ENCODE results near the gene XG. TPM values are rescaled to one million over a fixed set of nuclear protein-coding genes. Genes with fewer than 3 reads are reported as not detected.

Gene XG
- polyA plus RNA-seq, 1 experiment = 0.06 TPM

- H3K4me3 ChIP-seq (ENCODE audit: low read depth, low read length) = no peak overlapping the region
- no peaks in the 10 kb centered on the region for H3K27me3 ChIP-seq (ENCODE audit: control insufficient read depth, insufficient read depth, low read length)
- TF ChIP-seq, protein P1, sequence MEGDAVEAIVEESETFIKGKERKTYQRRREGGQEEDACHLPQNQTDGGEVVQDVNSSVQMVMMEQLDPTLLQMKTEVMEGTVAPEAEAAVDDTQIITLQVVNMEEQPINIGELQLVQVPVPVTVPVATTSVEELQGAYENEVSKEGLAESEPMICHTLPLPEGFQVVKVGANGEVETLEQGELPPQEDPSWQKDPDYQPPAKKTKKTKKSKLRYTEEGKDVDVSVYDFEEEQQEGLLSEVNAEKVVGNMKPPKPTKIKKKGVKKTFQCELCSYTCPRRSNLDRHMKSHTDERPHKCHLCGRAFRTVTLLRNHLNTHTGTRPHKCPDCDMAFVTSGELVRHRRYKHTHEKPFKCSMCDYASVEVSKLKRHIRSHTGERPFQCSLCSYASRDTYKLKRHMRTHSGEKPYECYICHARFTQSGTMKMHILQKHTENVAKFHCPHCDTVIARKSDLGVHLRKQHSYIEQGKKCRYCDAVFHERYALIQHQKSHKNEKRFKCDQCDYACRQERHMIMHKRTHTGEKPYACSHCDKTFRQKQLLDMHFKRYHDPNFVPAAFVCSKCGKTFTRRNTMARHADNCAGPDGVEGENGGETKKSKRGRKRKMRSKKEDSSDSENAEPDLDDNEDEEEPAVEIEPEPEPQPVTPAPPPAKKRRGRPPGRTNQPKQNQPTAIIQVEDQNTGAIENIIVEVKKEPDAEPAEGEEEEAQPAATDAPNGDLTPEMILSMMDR (IDR thresholded peaks at IDR 0.05; ENCODE audit: insufficient read depth, low read depth, low read length) = no peak
- ChIA-PET POLR2A (no interaction called here), CTCF (no interaction called here)
- no peak for DNase-seq (ENCODE audit: low read depth)
- peaks cover 24% of the 10 kb centered on the region for H3K36me3 ChIP-seq (ENCODE audit: control insufficient read depth, insufficient read depth, low read length)
Measured at GRCh38 chrX:2712890-2713840, 38.7 kb upstream of the XG start.

DNA sequence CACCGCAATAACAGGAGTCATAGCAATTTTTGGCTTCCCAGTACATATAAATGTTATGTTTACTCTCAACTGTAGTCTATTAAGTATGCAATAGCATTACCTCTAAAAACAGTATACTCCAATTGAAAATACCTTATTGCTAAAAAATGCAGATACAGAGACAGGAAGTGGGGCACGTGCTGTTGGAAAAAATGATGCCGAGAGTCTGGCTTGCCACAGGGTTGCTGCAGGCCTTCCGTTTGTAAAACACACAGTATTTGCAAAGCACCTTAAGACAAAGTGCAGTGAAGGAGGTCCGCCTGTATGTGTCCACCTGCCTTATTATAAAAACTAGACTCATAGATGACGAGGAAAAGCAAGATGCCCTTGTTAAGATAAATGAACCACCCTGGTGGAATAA, 37.3 kb upstream of the XG start:
- no peak for DNase-seq (ENCODE audit: low read depth)
- Histone ChIP-seq H3K36me3 (ENCODE audit: control insufficient read depth, insufficient read depth, low read length) (peaks cover 29% of the 10 kb centered on the region), H3K27me3 (ENCODE audit: control insufficient read depth, insufficient read depth, low read length) (no peaks in the 10 kb centered on the region), H3K4me3 (ENCODE audit: low read depth, low read length) (no peak overlapping the region)
- POLR2A ChIA-PET = no interaction called here
- CTCF ChIA-PET = no interaction called here
- TF ChIP-seq, protein P1 (IDR thresholded peaks at IDR 0.05; ENCODE audit: insufficient read depth, low read depth, low read length) = no peak

DNA sequence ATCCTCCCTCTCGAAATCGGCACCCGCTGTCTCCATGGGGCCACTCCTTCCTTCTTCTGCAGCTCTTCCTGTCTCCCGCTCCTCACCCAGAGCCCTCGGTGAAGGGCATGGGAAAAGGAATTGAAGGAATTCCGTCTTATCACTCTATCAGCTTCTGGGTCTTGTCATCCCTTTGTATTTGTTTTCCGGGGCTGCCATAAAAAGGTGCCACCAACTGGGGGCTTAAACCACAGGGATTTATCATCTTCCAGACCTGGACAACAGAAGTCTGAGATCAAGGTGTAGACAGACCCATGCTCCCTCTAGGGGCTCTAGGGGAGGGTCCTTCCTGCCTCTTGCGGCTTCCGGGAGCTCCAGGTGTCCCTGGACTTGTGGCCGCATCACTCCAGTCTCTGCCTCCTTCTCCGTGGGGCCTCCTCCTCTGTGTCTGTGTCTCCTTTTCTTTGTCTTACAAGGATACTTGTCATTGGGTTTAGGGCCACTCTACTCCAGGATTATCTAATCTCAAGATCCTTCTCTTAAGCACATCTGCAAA, 36.7 kb upstream of the XG start:
- TF ChIP-seq, protein P1 (IDR thresholded peaks at IDR 0.05; ENCODE audit: insufficient read depth, low read depth, low read length) = no peak
- no peaks in the 10 kb centered on the region for H3K27me3 ChIP-seq (ENCODE audit: control insufficient read depth, insufficient read depth, low read length)

DNA sequence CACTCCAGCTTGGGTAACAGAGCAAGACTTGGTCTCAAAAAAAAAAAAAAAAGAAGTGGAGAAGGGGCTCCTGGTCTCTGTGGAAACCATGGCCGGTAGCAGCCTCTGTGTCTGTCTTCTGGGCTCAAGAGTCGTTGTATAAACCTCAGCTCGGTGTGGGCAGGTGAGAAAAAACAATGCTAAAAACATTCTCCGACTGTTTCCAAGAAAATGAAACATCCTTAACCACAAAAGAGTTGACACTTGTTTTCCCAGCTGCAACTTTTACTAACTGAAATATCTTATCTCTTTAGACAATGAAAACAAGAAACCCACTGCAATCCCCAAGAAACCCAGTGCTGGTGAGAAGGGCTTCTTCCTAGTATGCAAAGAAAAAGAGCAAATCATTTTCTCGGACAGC, 34.5 kb upstream of the XG start:
- ChIA-PET CTCF (no interaction called here), POLR2A (no interaction called here)
- no peak for DNase-seq (ENCODE audit: low read depth)
- TF ChIP-seq, protein P1 (IDR thresholded peaks at IDR 0.05; ENCODE audit: insufficient read depth, low read depth, low read length) = no peak
- H3K36me3 ChIP-seq (ENCODE audit: control insufficient read depth, insufficient read depth, low read length) = peaks cover 38% of the 10 kb centered on the region
- no peaks in the 10 kb centered on the region for H3K27me3 ChIP-seq (ENCODE audit: control insufficient read depth, insufficient read depth, low read length)
- H3K4me3 ChIP-seq (ENCODE audit: low read depth, low read length) = no peak overlapping the region

More for the DNA sequence above, 36.7 kb upstream of the XG start:
- POLR2A ChIA-PET = no interaction called here
- H3K36me3 ChIP-seq (ENCODE audit: control insufficient read depth, insufficient read depth, low read length) = peaks cover 34% of the 10 kb centered on the region
- DNase-seq (ENCODE audit: low read depth) = no peak
- H3K4me3 ChIP-seq (ENCODE audit: low read depth, low read length) = no peak overlapping the region
- CTCF ChIA-PET = no interaction called here

DNA sequence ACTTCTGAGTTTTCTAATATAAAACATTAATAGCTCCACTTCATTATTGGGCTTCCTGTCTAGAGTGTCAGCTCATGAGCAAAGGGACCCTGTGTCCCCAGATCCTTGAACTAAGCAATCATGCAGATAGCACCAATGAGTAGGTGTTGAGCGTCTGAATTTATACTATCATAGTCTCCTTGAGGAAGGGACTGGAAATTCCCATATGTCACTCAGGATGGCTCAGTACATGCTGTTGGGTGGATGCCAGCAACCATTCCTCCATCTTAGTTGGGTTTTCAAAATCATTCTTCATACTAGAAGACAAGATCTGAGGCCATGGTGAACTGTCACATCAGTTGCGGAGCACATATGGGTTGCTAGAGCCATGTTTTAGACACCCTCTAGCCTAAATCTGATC, 33.0 kb upstream of the XG start:
- ChIA-PET CTCF (no interaction called here), POLR2A (no interaction called here)
- no peak overlapping the region for H3K4me3 ChIP-seq (ENCODE audit: low read depth, low read length)
- TF ChIP-seq, protein P1 (IDR thresholded peaks at IDR 0.05; ENCODE audit: insufficient read depth, low read depth, low read length) = no peak
- no peaks in the 10 kb centered on the region for H3K27me3 ChIP-seq (ENCODE audit: control insufficient read depth, insufficient read depth, low read length)
- DNase-seq (ENCODE audit: low read depth) = no peak
- H3K36me3 ChIP-seq (ENCODE audit: control insufficient read depth, insufficient read depth, low read length) = peaks cover 46% of the 10 kb centered on the region
